Stimulated activated CD8-positive, alpha-beta memory T cell treated with anti-CD3 and anti-CD28 coated beads, Interleukin-15, amount 100 ng/mL, for 1 hour (primary cell): ENCODE measurements around the gene CDH13.
"Not testable (repeated sequence)": the region's sequence is repeated elsewhere in the genome, so short reads cannot be mapped to it uniquely, and the experiment has no call there.

Source experiments
- DNase-seq: peaks from one replicate; pipeline ENCODE4 v3.0.0-alpha.2; 2020; ENCODE audit warnings: low read depth

The CDH13 gene

GRCh38 chr16:82891918-82892317, 265.1 kb downstream of the CDH13 start:
- DNase-seq, result no peak

GRCh38 chr16:82892324-82892723, 265.6 kb downstream of the CDH13 start:
- DNase-seq, result no peak

GRCh38 chr16:82895843-82896242, 269.1 kb downstream of the CDH13 start:
- no peak for DNase-seq

GRCh38 chr16:82899006-82899405, 272.2 kb downstream of the CDH13 start:
- DNase-seq, result no peak

- no peak for DNase-seq
These were observed 273.1 kb downstream of the CDH13 start for GRCh38 chr16:82899731-82900450.

- no peak for DNase-seq
These were observed 273.8 kb downstream of the CDH13 start for GRCh38 chr16:82900559-82900958.

GRCh38 chr16:82911925-82912324, 285.2 kb downstream of the CDH13 start:
- DNase-seq, result no peak

GRCh38 chr16:82915139-82915824, 288.5 kb downstream of the CDH13 start:
- no peak for DNase-seq

- DNase-seq, result no peak
These were observed 291.3 kb downstream of the CDH13 start for GRCh38 chr16:82917886-82918595.

- no peak for DNase-seq
These were observed 297.5 kb downstream of the CDH13 start for GRCh38 chr16:82924075-82924854.

GRCh38 chr16:82926500-82926899, 299.7 kb downstream of the CDH13 start:
- DNase-seq, result no peak

- not testable (repeated sequence) for DNase-seq
These were observed 307.2 kb downstream of the CDH13 start for GRCh38 chr16:82933933-82934332.

GRCh38 chr16:82935766-82936165, 309.0 kb downstream of the CDH13 start:
- no peak for DNase-seq

GRCh38 chr16:82936941-82937551, 310.3 kb downstream of the CDH13 start:
- DNase-seq, result no peak

GRCh38 chr16:82937926-82938520, 311.3 kb downstream of the CDH13 start:
- DNase-seq, result no peak

- no peak for DNase-seq
These were observed 316.6 kb downstream of the CDH13 start for GRCh38 chr16:82943371-82943770.

- no peak for DNase-seq
These were observed 318.8 kb downstream of the CDH13 start for GRCh38 chr16:82945420-82946101.

GRCh38 chr16:82947698-82948097, 320.9 kb downstream of the CDH13 start:
- DNase-seq, result no peak

GRCh38 chr16:82949016-82949415, 322.2 kb downstream of the CDH13 start:
- no peak for DNase-seq

GRCh38 chr16:82953517-82953916, 326.7 kb downstream of the CDH13 start:
- DNase-seq, result no peak
